Large intestine (tissue), 3 donors: ENCODE data around the gene AMOTL2. TPM values are rescaled to one million over a fixed set of nuclear protein-coding genes. Genes with fewer than 3 reads are reported as not detected.

Source experiments
- DNase-seq, 2 donors: peaks; one replicate each; pipeline versions ENCODE4 v3.0.0 to v3.0.0-alpha.2; 2013
- H3K27ac ChIP-seq: one replicate; pipeline ENCODE4 v1.5.1; 2013; ENCODE audit warnings: low read length
- H3K27me3 ChIP-seq: 2 replicates; pipeline ENCODE4 v1.6.1; 2013; ENCODE audit warnings: low read length; ENCODE audit not compliant: control insufficient read depth, insufficient read depth
- H3K36me3 ChIP-seq: 2 replicates; pipeline ENCODE4 v1.6.1; 2013; ENCODE audit warnings: low read length; ENCODE audit not compliant: control insufficient read depth, insufficient read depth
- H3K4me1 ChIP-seq: one replicate; pipeline ENCODE4 v1.6.1; 2013; ENCODE audit warnings: low read length; ENCODE audit not compliant: control insufficient read depth, insufficient read depth
- H3K4me3 ChIP-seq: one replicate; pipeline ENCODE4 v1.5.1; 2013; ENCODE audit warnings: low read length
- H3K9me3 ChIP-seq: one replicate; pipeline ENCODE4 v1.6.1; 2013; ENCODE audit warnings: mild to moderate bottlenecking, low read depth, low read length, moderate library complexity; ENCODE audit not compliant: control insufficient read depth
- WGBS: methylation state at CpG from one replicate; pipeline ENCODE4 v1.1.5; 2013; ENCODE audit warnings: low lambda C conversion rate; ENCODE audit not compliant: insufficient coverage; 5-methylcytosine and 5-hydroxymethylcytosine counted together
- polyA plus RNA-seq: library from polyadenylated mRNA; unstranded; fragments of 120-200 nt; gene quantifications from one replicate; pipeline ENCODE4 v1.2.1, GENCODE V29; 2013

Gene AMOTL2
- polyA plus RNA-seq, 1 donor: 36.0 TPM

DNA sequence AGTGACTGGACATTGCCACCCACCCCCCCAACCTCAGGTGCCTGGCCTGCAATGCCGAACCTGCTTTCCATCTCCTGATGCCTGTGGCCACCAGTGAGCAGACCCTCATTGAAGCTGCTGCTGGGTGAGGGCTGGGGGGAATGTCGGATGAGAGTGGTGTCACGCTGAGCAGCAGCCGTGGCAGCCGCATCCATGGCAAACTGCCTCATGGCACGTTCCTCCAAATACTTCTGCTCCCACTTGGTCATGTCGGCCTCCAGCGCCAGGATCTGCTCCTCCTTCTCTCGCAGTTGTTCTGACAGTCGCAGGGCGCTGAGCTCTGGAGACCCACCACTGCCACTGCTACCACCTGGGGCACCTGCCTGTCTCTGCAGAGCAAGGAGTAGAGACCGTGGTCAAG is 14.2 kb downstream of the AMOTL2 start:
- H3K36me3 ChIP-seq: peaks cover 90% of the 10 kb centered on the region
- DNase-seq: no peak
- H3K4me3 ChIP-seq: no peak overlapping the region
- no peak overlapping the region for H3K27ac ChIP-seq
- no peaks in the 10 kb centered on the region for H3K9me3 ChIP-seq
- WGBS: no CpG with 5 or more reads among the region's 12 CpGs
- H3K4me1 ChIP-seq: peaks cover 32% of the 10 kb centered on the region
- no peaks in the 10 kb centered on the region for H3K27me3 ChIP-seq

DNA sequence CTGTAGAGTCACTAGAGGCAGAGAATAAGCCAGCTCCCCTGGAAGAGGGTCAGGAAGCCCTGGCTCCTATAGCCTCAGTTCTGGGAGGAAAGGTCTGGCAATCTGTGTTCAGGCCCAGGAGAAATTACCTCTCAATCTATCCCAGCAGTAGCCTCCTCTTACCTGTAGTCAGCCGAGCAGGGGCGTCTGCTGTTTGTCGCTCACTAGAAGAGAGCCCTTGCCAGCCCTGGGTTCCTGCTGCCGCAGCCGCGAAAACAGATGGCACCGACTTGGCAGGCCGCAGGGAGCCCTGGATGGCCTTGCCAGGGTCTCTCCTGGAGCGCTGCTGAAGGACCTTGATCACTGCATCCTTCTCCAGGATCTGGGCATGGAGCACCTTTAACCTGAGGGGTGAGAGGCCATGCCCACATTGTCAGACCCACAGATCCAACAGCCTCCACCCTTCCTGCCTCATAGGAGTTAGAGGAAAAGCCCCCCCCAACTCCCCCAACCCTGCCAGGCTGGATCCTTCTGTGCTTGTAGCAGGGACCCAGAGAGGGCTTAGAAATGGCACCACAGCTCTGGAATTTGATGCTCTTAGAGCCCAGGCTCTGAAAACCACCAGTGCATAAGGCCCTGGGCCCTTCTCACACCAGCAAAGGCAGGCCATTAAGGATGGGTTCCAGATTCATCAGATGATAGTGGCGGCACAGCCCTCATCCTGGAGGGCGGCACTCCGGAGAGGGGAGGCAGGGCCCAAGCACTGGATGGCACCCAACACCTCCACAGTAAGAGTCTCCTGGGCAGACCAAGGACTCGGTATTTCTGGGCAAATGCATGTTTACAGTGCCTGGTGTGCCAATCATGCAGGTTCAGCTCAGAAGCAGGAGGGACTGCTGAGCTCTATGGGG is 14.9 kb downstream of the AMOTL2 start:
- Histone ChIP-seq H3K4me3 (no peak overlapping the region), H3K9me3 (no peaks in the 10 kb centered on the region), H3K4me1 (peaks cover 32% of the 10 kb centered on the region), H3K27me3 (no peaks in the 10 kb centered on the region), H3K36me3 (peaks cover 90% of the 10 kb centered on the region), H3K27ac (peak overlapping the region; percentile 44)
- no peak for DNase-seq
- no CpG with 5 or more reads among the region's 13 CpGs for WGBS

GRCh38 chr3:134357914-134358811 is 16.1 kb downstream of the AMOTL2 start:
- Histone ChIP-seq H3K9me3 (no peaks in the 10 kb centered on the region), H3K4me1 (peaks cover 34% of the 10 kb centered on the region), H3K27ac (peak overlapping the region; percentile 44), H3K4me3 (no peak overlapping the region), H3K27me3 (no peaks in the 10 kb centered on the region), H3K36me3 (peaks cover 88% of the 10 kb centered on the region)
- DNase-seq: peak in 1 of 2 donors; percentile 36
- no CpG with 5 or more reads among the region's 10 CpGs for WGBS

- peaks cover 41% of the 10 kb centered on the region for H3K4me1 ChIP-seq
These were observed 16.9 kb downstream of the AMOTL2 start for GRCh38 chr3:134357261-134357913.

GRCh38 chr3:134356411-134357040 is 17.7 kb downstream of the AMOTL2 start:
- H3K9me3 ChIP-seq: no peaks in the 10 kb centered on the region
- no peaks in the 10 kb centered on the region for H3K27me3 ChIP-seq
- WGBS: no CpG with 5 or more reads among the region's 9 CpGs
- peaks cover 49% of the 10 kb centered on the region for H3K4me1 ChIP-seq
- H3K4me3 ChIP-seq: no peak overlapping the region
- no peak overlapping the region for H3K27ac ChIP-seq
- DNase-seq: no peak
- H3K36me3 ChIP-seq: peaks cover 72% of the 10 kb centered on the region

More at GRCh38 chr3:134357261-134357913, 16.9 kb downstream of the AMOTL2 start:
- H3K4me3 ChIP-seq: no peak overlapping the region
- H3K27me3 ChIP-seq: no peaks in the 10 kb centered on the region
- H3K36me3 ChIP-seq: peaks cover 80% of the 10 kb centered on the region
- peak overlapping the region; percentile 41 for H3K27ac ChIP-seq
- no peak for DNase-seq
- no peaks in the 10 kb centered on the region for H3K9me3 ChIP-seq
- WGBS: no CpG with 5 or more reads among the region's 10 CpGs

GRCh38 chr3:134355416-134355815 is 18.8 kb downstream of the AMOTL2 start:
- no CpG with 5 or more reads among the region's 5 CpGs for WGBS
- no peak for DNase-seq
- Histone ChIP-seq H3K9me3 (no peaks in the 10 kb centered on the region), H3K27me3 (no peaks in the 10 kb centered on the region), H3K27ac (no peak overlapping the region), H3K4me1 (peaks cover 60% of the 10 kb centered on the region), H3K36me3 (peaks cover 61% of the 10 kb centered on the region), H3K4me3 (no peak overlapping the region)

DNA sequence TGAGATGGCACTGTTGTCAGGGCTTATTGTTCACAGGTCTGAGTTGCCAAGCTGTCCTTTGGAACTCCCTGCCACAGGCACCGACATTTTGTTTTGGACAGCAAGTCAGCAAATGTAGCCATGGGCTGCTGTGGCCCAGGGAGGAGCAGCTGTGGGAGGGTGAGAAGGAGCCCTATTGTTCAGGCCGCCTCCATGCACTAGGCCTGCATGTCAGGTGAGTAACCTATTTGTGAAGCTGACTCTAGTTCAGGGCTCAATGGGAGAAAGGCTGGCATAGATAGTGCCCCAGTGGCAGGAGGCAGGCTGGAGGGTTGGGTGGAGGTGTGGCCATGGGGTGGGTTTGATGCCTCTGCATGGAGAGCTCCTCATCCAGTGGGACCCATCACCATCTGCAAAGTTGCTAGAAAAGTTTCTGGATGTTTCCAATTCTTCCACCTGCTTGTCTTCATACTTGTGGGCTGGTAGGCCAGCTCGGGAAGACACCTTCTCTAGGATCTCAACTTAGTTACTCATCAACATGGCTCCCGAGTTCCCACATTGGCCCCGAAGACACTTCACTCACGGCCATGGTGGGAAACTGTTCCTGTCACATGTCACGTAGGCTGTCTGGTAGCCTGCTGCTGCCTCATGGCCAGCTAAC is 19.5 kb downstream of the AMOTL2 start:
- peaks cover 66% of the 10 kb centered on the region for H3K4me1 ChIP-seq
- H3K36me3 ChIP-seq: peaks cover 54% of the 10 kb centered on the region
- no peak overlapping the region for H3K4me3 ChIP-seq
- no peaks in the 10 kb centered on the region for H3K27me3 ChIP-seq
- H3K27ac ChIP-seq: peak overlapping the region; percentile 54
- no CpG with 5 or more reads among the region's 7 CpGs for WGBS
- DNase-seq: no peak
- no peaks in the 10 kb centered on the region for H3K9me3 ChIP-seq

GRCh38 chr3:134353831-134354611 is 20.2 kb downstream of the AMOTL2 start:
- peak in 1 of 2 donors; percentile 72 for DNase-seq
- peak overlapping the region; percentile 54 for H3K27ac ChIP-seq
- peaks cover 47% of the 10 kb centered on the region for H3K36me3 ChIP-seq
- H3K27me3 ChIP-seq: no peaks in the 10 kb centered on the region
- WGBS: no CpG with 5 or more reads among the region's 7 CpGs
- H3K4me3 ChIP-seq: no peak overlapping the region
- no peaks in the 10 kb centered on the region for H3K9me3 ChIP-seq
- peaks cover 67% of the 10 kb centered on the region for H3K4me1 ChIP-seq
